ENCODE data around the gene BRWD1.

The BRWD1 gene

DNA sequence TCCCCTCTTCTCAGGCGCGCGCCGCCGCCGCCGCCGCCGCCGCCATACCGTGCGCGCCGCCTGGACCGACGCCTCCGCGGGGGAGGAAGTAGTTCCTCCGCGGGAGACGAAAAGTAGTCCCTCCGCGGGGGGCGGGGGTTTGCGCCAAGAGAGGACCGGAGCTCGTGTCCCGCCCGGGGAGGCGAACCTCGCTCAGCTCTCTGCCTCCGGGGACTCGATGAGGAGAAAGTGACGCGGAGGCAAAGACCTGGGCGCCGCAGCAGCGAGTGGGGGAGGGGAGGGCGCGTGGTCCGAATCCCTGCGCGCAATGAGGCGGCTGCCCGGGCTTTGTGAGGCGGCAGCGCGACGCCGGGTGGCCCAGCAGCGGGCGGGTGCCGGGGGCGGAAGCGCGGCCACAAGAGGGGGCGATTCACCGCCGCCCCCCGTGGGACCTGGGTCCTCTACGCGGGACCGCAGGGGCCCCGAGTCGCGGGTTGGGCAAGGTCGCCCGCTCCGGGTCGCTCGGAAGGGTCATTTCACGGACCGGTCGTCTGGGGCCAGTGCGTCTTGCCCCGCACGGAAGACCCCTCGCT, at the start of gene BRWD1:
TSS of gene BRWD1 (minus strand) at position 62 of the 572 bp plus-strand sequence. CDS start 141 bp downstream, outside the sequence.
- CTCF ChIA-PET: interaction anchor here (1.2 to 1.3 kb wide), 3 partner anchors 32 to 129 kb away, joined by 3 to 4 read pairs (median 3); no protein-coding TSS in a partner anchor
- POLR2A ChIA-PET: interaction anchor here (0.8 to 2.1 kb wide), 2 partner anchors 35 to 76 kb away, joined by 4 to 6 read pairs; partner anchors contain the start of gene HMGN1
- H3K4me3 ChIP-seq (ENCODE audit: low read depth, low read length): peak within 1 kb of the TSS; percentile 76
- DNase-seq (ENCODE audit: low read depth, low spot score): peak; percentile 47
- TF ChIP-seq, protein P1, sequence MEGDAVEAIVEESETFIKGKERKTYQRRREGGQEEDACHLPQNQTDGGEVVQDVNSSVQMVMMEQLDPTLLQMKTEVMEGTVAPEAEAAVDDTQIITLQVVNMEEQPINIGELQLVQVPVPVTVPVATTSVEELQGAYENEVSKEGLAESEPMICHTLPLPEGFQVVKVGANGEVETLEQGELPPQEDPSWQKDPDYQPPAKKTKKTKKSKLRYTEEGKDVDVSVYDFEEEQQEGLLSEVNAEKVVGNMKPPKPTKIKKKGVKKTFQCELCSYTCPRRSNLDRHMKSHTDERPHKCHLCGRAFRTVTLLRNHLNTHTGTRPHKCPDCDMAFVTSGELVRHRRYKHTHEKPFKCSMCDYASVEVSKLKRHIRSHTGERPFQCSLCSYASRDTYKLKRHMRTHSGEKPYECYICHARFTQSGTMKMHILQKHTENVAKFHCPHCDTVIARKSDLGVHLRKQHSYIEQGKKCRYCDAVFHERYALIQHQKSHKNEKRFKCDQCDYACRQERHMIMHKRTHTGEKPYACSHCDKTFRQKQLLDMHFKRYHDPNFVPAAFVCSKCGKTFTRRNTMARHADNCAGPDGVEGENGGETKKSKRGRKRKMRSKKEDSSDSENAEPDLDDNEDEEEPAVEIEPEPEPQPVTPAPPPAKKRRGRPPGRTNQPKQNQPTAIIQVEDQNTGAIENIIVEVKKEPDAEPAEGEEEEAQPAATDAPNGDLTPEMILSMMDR (IDR thresholded peaks at IDR 0.05; ENCODE audit: insufficient read depth, low read length, missing control alignments): no peak

DNA sequence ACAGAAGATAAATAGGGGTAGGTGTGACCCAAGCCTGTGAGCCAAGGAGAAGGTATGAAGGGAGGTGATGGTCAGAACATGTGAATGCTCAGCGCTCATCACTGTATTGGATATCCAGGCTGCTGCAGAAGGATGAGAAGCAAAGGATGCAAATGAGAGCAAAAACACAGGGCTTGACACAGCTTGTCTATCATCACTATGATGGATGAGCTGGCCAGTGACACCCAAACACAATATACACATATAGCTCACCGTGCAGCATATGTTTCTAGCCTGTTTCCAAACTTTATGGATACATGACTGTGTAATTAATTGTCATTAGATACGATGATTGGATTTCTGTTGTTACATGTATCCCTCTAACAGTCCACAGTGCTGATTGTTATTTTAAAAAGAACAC, 49.3 kb upstream of the BRWD1 start:
- DNase-seq (ENCODE audit: low read depth, low spot score): no peak
- no peak overlapping the region for H3K4me3 ChIP-seq (ENCODE audit: low read depth, low read length)
- POLR2A ChIA-PET: no interaction called here
- CTCF ChIA-PET: interaction anchor here (1.8 kb wide), 1 partner anchor 11 kb away, joined by 7 read pairs; no protein-coding TSS in a partner anchor
- TF ChIP-seq, protein P1 (IDR thresholded peaks at IDR 0.05; ENCODE audit: insufficient read depth, low read length, missing control alignments): no peak

DNA sequence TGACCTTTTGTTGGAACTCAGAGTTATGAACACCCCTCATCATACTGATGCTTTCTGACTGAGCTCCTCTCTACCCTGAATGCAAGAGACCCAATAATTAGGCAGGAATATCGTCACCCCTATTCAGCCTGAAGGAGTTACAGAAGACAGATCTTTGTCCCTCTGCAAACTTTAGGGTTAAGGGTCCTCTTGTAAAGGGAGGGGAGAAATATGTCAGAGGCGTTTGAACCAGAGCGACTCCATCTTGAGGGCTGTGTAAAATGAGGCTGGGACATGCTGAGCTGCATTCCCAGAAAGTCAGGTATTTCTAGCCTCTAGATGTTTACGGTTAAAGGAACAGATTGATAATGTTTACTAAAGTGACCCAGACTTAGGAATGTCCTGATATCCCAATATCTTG, 46.0 kb upstream of the BRWD1 start:
- TF ChIP-seq, protein P1 (IDR thresholded peaks at IDR 0.05; ENCODE audit: insufficient read depth, low read length, missing control alignments): no peak
- ChIA-PET POLR2A (no interaction called here), CTCF (no interaction called here)
- no peak for DNase-seq (ENCODE audit: low read depth, low spot score)
- H3K4me3 ChIP-seq (ENCODE audit: low read depth, low read length): no peak overlapping the region

DNA sequence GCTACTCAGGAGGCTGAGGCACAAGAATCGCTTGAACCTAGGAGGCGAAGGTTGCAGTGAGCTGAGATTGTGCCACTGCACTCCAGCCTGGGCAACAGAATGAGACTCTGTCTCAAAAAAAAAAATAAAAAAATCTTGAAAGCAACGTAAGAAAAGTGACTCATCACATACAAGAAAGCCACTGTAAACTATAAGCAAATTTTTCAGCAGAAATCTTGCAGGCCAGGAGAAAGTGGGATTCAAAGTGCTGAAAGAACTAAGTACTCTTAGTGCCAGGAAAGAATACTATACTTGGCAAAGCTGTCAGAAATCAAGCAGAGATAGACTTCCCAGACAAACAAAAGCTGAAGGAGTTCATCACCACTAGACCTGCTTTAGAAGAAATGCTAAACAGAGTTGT, 39.9 kb upstream of the BRWD1 start:
- POLR2A ChIA-PET: no interaction called here

DNA sequence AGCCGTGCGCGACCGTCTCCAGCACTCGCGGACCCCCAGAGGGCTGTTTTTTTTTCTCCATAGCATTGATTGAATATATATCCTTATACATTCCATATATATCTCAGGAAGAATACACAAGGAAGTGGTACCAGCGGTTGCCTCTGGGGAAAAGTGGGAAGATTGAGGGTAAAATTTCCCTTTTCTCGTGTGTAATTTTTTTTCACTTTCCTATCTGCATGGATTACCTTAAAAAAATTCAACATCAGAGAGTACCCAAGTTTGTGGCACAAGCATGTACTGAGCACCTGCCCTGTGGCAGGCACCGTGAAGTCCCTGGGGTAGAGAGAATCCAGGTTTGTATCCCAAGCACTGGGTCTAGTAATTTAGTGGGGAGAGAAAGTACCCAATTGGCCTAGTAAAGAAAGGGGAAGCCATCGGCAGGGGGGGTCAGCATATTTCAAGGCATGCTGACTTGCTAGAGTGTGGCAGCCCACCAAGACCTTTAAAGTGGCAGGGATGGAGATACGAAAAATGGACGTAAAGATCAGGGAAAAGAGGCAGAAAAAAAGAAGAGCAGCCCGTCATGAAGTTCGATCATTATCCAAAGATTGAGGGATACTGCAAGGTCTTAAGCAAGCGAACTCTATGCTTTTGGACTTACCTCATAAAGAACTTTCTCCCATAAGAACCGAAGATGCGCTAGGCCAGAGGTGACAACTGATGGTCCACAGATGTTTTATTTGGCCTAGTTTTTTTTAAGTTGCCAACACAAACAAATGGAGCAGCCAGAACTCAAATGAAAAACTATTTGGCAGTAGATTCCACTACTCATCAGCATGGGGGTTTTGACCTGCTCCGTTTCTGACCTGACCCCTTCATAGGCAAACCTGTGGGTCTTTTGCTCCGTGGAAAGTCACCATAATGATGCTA, 36.9 kb upstream of the BRWD1 start:
- peak overlapping the region; percentile 60 for H3K4me3 ChIP-seq (ENCODE audit: low read depth, low read length)
- DNase-seq (ENCODE audit: low read depth, low spot score): no peak
- POLR2A ChIA-PET: interaction anchor here (1.2 kb wide), 1 partner anchor 20 kb away, joined by 4 read pairs; no protein-coding TSS in a partner anchor
- CTCF ChIA-PET: no interaction called here
- TF ChIP-seq, protein P1 (IDR thresholded peaks at IDR 0.05; ENCODE audit: insufficient read depth, low read length, missing control alignments): no peak

More for the DNA sequence above, 39.9 kb upstream of the BRWD1 start:
- DNase-seq (ENCODE audit: low read depth, low spot score): no peak
- TF ChIP-seq, protein P1 (IDR thresholded peaks at IDR 0.05; ENCODE audit: insufficient read depth, low read length, missing control alignments): no peak
- H3K4me3 ChIP-seq (ENCODE audit: low read depth, low read length): no peak overlapping the region
- CTCF ChIA-PET: no interaction called here

Measured in AG04449 (cell line).